Activated CD8-positive, alpha-beta memory T cell treated with anti-CD3 and anti-CD28 coated beads, Interleukin-2, amount 50 U/mL, for 1 hour (primary cell): ENCODE results near the gene MOBP.

Experiments used
- DNase-seq: peaks from one replicate; pipeline ENCODE4 v3.0.0-alpha.2; 2020; ENCODE audit errors: extremely low read depth

The MOBP gene

GRCh38 chr3:39497753-39498152 lies 30.3 kb downstream of the MOBP start:
- DNase-seq = no peak

GRCh38 chr3:39499651-39500273 lies 32.3 kb downstream of the MOBP start:
- no peak for DNase-seq

- DNase-seq = no peak
These were observed 33.6 kb downstream of the MOBP start for GRCh38 chr3:39501059-39501458.

- DNase-seq = no peak
These were observed 34.7 kb downstream of the MOBP start for GRCh38 chr3:39501968-39502837.

- DNase-seq = no peak
These were observed 35.3 kb downstream of the MOBP start for GRCh38 chr3:39502838-39503145.

GRCh38 chr3:39505866-39506742 lies 38.6 kb downstream of the MOBP start:
- no peak for DNase-seq

- DNase-seq = no peak
These were observed 39.4 kb downstream of the MOBP start for GRCh38 chr3:39506863-39507262.

GRCh38 chr3:39513791-39514369 lies 46.4 kb downstream of the MOBP start:
- DNase-seq = no peak

GRCh38 chr3:39515681-39516441 lies 48.4 kb downstream of the MOBP start:
- no peak for DNase-seq

GRCh38 chr3:39519103-39519502 lies 51.6 kb downstream of the MOBP start:
- no peak for DNase-seq

GRCh38 chr3:39519554-39520288 lies 52.2 kb downstream of the MOBP start:
- DNase-seq = no peak

- no peak for DNase-seq
These were observed 54.0 kb downstream of the MOBP start for GRCh38 chr3:39521456-39521855.

- DNase-seq = no peak
These were observed 56.6 kb downstream of the MOBP start for GRCh38 chr3:39524107-39524506.

GRCh38 chr3:39528844-39529243 lies 61.4 kb downstream of the MOBP start:
- DNase-seq = no peak

GRCh38 chr3:39529577-39529976 lies 62.1 kb downstream of the MOBP start:
- DNase-seq = no peak

GRCh38 chr3:39531066-39531465 lies 63.6 kb downstream of the MOBP start:
- DNase-seq = no peak

GRCh38 chr3:39531665-39532064 lies 64.2 kb downstream of the MOBP start:
- no peak for DNase-seq

GRCh38 chr3:39532777-39533176 lies 65.3 kb downstream of the MOBP start:
- DNase-seq = no peak

GRCh38 chr3:39533226-39533625 lies 65.7 kb downstream of the MOBP start:
- DNase-seq = no peak

- DNase-seq = no peak
These were observed 72.9 kb downstream of the MOBP start for GRCh38 chr3:39540162-39540921.
